Activated naive CD8-positive, alpha-beta T cell treated with anti-CD3 and anti-CD28 coated beads, Interleukin-2, amount 50 U/mL, for 16 hours (primary cell): Measurements from ENCODE around the gene CCDC71L.

ENCODE experiments used
- DNase-seq: peaks from one replicate; pipeline ENCODE4 v3.0.0-alpha.2; 2020; ENCODE audit warnings: low read depth, low spot score

Gene CCDC71L

DNA sequence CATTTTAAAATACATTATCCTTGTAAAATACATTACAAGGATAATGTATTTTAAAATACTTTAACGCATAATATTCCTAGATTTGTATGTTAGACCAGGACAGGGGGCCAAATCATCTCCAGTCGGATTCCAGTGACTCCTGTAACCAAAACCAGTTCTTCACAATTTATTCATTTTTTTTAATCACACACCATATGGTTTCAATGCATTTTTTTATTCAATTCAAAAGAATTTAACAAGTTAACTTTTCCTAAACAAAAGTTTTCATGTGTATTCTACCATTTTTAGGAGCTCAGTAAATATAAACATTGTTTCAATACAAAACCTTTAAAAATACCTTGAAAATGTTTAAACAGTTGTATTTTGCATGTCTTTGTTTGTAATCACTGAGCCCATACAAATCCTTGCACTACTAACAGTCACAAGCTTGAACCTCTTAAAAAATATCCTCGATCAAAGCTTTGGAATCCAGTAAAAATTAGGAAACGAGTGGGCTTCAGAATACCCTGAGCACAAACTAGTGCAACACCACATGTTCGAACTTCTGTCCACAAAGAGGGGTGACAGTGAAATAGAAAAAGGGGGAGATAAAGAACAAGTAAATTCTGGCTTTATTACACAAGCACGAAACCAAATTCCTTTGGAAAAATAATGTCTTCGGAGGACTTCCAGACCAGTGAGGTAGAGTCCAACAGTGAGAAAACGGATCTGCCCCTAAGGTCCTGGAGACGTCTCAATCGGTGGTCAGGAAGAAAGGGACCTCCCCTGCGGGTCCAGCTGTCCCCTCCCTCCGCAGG is 1.6 kb downstream of the CCDC71L start:
- DNase-seq, result no peak

DNA sequence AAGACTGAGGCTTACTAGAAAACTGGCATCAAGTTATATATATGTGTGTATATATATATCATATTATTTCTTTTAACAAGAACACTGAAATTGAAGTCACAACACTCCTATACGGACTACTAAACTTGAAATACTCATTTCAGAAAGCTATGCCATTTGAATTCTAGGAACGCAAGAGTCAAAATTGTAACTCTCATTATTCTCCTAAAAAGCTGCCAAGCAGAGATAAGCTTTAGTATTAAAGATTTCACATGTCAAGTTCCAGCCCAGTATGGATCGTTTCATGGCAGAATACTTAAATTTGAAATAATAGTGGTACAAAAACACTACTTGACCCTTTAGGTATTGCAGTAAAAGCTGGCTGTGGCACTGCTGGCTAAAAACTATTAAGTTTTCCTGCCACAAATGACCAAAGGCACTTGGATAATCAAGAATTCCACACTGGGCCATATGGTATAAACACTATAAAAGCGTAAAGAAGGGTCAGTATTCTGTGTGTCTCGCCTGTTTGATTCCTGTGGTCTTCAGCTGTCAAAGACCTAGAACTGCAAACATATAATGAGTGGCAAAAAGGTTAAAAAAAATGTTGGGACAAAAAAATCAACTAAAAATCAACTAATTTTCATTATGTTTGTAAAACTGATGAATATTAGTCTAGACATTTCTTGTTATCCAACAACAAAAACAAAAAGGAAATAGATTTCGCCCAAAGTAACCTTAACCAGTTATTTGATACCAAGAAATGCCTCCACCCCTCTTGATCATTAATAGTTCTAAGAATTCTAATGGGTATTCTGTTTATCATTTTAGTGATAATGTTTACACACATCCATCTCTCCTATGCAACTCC is 2.4 kb downstream of the CCDC71L start:
- DNase-seq, result no peak

DNA sequence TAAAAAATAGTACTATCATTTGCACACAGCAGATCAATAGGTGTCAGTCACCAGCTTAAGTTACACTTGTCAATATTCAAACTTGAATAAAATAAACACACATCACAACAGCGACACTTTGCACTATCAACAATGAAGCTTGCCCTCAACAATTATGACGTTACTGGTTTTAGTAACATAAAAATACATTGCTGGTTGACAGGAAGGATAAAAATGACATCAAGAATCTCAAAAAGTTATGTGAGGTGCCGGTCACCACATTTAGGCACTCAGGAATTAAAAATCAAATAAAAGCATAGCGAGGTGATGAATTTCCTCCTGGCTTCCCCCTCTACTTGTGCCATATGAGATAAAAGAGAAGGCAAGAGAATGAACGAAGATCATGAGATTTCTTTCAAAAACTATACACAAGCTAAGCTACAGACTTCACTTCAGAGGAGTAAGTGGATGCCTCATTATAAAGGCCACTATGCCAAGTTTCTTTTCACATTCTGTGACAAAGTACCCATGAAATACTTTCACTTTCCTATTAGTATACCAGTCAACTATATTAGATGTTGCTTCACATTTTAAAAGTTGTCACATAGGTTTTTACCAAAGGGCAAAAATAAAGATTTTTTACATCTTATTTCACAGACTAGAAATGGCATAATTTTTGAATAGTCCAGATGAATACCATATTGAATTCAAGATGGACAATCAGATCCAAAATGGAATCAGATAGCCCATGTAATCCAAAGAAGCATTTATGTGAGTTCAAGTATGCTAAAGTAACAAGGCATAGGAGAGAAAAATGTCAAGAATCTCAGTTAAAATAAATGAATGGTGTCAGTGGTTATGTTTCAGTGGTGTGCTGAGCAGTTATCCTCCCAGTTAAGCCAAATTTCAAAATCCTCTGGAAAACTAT is 3.6 kb downstream of the CCDC71L start:
- no peak for DNase-seq

DNA sequence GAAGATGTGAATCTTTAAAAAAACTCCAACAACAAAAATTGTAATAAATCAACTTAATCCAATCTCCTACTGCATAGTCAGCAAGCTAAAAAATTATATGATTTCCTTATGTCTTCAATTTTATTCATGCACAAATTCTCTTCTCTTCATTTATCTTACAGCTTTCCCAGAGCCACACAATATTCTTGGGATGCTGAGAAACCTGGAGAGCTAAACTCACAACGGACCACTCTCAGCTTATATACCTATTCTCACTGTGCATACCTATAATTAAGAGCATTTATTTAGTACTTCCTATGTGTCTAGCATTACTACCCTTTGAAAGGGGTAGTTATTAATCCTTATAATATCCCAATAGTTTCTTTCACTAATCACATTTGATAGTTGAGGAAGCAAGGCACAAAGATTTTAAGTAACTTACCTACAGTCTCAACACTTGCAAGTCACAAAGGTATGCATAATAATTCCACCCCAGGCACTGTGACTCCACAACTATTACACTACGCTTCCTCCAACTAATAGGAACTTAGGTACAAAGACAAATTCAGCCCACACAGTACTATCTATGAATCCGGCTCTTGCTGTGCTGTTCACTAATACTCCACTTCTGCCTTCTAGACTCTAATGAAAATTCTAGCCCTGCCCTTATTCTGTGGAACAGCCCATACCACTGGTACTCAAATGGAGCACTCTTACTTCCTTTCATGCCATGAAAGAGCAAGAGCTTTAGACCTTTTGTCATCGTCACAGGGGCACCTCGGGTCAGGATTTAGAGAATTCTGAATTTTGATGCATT is 5.1 kb downstream of the CCDC71L start:
- DNase-seq, result no peak

DNA sequence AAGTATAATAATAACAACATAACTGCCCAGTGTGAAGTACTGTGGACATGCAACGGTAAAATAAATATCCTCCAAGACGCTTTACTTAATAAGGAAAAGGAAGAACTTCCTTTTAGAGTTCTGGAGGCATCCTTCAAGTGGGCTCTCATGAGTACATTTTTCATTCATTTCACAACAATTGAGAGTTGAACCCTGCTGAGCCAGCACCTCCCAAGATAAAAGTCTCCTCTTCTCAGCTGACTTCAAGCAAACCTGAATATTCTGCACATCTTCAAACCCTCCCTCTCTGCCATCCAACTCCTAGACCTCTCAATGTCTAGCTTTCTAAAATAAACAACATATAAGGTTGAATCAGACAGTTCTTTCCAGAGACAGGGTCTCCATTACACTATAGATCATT is 7.5 kb downstream of the CCDC71L start:
- no peak for DNase-seq

DNA sequence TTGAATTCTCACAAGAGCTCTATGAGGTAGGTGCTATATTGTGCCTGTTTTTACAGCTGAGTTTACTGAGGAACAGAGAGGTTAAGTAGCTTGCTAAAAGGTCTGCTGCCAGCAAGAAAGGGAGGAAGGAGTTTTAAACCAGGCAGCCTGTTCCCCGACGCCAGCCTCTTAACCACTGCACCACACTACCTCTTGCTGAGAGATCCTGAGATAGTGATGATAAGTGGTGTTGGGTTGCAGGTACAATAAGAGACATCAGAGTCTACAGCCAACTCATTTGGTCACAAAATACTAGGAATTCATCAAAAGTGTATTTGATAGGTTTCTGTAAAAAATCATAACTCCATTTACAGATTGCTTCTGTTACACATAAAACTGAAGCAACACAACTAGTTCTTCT is 8.0 kb downstream of the CCDC71L start:
- no peak for DNase-seq

DNA sequence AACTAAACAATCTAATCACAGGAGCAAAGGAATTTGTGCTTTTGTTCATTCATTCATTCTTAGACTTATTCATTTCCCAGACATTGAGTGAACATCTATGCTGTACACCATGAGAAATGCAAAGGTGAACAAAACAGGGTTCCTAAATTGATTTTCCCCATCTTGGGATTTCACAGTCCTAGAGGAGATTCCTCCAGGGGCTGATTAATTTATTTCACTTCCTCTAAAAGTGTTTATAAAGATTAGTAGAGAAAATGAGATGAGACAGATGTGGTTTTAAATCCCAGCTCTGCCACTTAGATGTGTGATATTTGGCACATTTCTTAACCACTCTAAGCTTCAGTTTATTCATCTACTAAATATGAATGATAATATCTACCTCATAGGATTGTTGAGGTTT is 8.9 kb downstream of the CCDC71L start:
- DNase-seq, result no peak

DNA sequence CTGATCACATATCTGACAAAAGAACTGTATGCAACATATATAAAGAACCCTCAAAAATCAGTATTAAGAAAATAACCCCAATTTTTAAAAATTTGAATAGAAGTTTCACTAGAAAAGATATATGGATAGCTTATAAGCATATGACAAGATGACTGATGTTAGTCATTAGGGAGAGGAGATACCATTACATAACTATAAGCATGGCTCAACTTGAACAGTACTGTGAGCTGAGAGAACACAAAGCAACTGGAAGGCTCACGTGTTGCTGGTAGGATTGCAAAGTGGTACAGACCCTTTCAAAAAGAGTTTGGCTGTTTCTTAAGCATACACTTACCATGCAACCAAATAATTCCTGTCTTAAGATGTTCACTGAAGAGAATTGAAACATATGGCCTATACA is 14.7 kb downstream of the CCDC71L start:
- no peak for DNase-seq

DNA sequence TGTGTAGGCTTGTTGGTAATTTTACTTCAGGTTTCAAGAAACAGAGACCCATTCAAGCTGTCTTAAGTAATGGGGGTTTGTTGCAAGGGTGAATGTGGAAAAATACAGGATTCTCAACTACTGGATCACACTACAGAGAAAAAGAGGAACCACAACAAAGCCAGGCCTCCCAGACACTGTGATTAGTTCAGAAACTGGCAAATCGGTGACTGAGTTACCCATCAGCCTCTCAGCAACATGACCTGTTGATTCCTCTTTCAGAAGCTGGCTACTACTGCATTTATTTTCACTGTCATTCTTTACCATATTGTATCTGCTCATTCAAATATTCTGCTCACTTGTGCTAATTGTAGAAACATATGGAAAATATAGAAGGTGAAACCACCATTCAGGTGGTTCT is 16.0 kb downstream of the CCDC71L start:
- no peak for DNase-seq

DNA sequence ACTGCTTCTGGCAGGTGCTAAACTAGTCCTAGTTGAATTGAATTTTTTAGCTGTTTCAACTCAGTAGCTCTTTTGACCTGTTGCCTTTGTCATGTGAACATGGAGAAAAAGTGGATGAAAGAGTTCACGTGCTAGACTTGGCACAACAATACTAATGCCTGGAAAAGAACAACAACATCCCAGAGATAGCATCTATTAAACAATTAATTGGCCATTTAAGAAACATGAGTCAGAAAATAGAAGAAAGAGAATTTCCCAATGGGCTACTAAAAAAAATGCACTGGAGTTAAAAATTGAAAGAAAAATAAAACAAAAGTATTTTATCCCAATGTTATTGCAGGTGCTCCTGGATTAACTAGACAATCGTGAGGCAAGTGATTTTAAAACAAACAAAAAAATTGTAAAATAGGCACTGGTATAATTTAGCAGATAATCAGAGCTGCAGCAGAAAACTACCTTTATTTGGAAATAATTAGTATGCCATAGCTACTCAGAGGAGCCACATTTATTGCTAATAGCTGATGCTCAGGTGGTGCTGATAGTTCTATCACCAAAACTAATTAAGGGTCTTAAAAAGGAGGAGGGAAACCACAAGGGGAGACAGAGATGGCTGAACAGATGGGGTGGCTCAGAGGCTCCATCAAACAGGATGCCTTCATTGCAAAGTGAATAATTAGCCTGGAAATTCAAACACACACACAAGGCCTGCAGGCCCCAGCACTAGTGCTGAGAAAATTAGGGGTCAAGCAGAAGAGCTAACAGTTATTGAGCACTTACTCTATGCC is 17.6 kb downstream of the CCDC71L start:
- DNase-seq, result no peak

DNA sequence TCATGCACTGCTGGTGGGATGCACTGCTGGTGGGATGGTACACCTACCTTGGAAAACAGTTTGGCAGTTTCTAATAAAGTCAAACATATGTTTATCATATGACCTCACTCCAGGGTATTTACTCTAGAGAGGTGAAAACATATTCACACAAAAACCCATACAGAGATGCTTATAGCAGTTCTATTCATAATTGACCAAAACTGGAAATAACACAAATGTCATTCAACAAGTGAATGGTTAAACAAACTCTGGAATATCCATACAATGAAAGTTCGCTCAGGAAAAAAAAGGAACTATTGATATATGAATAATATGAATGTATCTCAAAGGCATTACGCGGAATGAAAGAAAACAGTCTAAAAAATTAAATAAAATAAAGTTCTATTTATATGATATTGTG is 19.5 kb downstream of the CCDC71L start:
- DNase-seq, result no peak

DNA sequence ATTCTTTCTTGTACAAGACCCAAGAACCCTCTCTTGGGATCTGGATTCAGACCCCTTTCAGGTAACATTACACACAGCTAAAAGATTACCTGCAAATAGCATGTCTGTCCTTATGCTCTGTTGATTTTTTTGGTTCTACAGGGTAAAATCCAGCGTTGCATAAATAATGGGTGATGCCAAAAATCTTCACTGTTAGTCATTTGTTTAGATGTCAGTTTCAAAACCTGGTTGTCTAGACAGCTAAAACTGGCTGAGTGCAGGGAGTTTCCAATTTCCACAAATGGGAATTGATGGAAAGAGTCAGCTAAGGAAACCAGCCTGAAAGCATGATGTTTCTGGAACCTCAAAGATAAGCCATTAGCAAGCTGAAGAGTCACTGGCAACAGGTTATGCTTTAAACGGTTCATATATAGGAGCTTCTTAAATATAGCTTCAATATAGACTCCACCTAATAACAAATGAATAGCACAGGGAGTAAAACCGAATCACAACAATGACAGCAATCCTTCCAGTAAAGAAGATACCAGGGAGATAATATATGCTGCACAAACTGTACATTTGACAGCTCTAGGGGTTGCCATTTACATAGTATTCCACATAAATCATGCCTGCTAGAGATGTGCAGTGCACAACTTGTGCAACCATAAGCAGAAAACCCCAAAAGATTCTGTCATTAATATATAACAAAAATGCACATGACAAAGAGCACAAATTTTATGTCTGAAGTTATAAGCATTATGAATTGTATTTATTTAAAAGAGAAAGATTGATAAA is 20.4 kb downstream of the CCDC71L start:
- no peak for DNase-seq

DNA sequence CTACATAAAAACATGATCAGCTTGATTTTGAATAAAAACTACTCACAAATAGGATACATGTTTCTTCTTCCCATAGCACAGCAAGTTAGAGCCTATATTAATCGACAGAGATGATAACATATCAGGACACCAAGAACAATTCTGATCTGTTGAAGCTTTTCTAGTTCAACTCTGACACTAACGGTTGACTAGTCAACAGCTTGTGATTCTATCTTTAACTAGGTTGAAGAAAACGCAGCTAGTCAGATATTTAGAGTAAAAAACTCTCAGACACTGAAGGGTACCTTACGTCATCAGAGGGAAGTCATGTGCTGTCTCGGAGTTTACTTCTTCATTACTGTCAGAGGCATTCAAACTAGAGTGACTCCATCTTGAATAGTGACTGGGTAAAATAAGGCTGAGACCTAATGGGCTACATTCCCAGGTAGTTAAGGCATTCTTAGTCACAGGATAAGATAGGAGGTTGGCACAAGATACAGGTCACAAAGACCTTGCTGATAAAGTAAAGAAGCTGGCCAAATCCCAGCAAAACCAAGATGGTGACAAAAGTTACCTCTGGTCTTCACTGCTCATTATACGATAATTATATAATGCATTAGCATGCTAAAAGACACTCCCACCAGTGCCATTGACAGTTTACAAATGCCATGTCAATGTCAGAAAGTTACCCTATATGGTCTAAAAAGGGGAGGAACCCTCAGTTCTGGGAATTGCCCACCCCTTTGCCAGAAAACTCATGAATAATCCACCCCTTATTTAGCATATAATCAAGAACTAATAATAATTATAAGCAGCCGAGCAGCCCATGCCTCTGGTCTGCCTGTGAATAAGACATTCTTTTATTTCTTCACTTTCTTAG is 21.3 kb downstream of the CCDC71L start:
- no peak for DNase-seq

DNA sequence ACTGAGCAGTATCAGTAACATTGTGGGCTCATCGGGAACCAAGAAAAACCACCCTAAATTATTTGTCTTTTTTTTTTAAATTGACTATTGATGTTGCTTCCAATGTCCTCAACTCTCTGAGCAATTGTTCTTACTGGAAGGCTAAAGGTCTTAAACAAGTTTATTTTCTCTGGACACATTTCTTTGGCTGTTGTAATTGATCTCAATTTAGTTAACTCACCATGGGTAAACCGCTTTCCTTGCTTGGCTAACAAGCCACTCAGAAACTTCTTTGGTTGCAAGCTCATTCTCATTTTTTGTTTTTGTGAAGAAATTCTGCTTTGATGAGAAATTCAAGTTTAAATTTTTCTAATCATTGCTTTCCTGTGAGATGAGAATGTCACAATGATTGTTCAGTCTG is 25.5 kb downstream of the CCDC71L start:
- no peak for DNase-seq

DNA sequence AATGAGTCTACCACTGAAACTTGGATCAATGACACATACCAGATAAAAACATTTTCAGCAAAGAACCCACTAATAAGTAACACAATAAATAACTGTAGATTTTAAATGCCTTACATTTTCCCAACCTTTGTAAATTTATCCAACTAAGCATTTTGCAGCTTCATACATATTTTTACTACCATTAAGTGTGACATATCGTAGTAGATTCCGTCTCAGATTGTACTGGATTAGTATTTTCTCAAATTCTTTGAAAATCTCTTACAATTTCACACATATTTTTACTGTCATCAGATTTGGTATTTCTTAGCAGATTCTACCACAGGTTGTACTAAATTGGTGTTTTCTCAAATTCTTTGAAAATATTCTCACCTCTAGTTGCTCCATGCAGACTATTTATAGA is 26.0 kb downstream of the CCDC71L start:
- DNase-seq, result no peak

DNA sequence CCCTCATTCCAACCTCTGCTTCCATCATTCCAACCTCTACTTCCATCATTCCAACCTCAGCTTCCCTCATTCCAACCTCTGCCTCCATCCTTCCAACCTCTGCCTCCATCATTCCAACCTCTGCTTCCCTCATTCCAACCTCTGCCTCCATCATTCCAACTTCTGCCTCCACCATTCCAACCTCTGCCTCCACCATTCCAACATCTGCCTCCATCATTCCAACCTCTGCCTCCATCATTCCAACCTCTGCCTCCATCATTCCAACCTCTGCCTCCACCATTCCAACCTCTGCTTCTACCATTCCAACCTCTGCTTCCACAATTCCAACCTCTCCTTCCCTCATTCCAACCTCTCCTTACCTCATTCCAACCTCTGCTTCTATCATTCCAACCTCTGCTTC is 30.3 kb downstream of the CCDC71L start:
- no peak for DNase-seq

DNA sequence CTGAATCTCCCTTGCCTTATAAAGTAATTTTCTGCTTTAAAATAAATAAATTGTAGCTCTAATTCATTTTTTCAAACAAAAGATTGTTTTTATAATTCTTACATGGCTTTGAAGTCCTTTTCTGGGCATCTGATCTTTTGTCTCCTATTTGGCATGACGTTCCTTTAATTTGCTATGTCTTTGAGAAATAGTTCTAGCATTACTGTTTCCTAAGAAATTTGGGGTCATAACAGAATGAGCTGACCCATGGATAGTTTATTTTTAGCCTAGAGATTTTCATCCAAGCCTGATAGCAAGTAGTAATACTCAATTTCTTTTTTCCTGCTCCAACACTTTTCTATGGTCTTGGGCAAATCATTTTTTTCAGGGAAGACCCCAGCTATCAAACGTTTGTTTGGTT is 31.4 kb downstream of the CCDC71L start:
- DNase-seq, result no peak

DNA sequence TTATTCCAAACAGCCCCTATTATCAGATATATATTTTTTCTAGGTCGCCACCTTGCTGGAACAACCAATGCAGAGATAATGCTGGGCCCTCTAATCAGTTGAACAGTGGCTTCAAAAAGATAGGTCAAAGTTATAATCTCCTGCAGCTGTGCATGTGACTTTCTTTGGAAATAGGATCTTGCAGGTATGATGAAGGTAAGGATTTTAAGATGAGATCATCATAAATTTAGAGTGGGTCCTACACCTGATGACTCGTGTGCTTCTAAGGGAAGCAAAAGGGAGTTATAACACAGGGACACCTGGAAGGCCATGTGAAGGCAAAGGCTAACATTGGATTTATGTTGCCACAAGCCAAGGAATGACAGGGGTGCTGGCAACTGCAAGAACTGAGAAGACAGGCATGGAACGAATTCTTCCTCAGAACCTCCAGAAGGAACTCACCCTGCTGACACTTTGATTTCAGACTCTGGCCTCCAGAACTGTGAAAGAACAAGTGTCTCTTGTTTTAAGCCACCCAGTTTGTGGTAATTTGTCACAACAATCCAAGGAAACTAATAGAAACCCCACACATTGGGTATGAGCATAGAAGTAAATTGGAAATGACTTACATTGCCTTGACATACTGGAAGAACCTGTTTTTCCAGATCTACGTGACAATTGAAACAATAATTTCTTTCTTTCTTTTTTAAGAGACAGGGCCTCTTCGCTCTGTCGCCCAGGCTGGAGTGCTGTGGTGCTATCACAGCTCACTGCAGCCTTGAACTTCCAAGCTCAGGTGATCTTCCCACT is 34.4 kb downstream of the CCDC71L start:
- no peak for DNase-seq
